H1 (cell line): ENCODE measurements around the gene PRRG1.

Experiments used
- ATF3 ChIP-seq: IDR thresholded peaks from 2 replicates; pipeline ENCODE4 v1.6.1; 2011; ENCODE audit warnings: low read depth, mild to moderate bottlenecking, low read length; ENCODE audit not compliant: insufficient read depth
- CHD1 ChIP-seq: IDR thresholded peaks from 2 replicates; pipeline ENCODE4 v1.6.1; 2012; ENCODE audit warnings: low read depth, low read length, improper control_type of control experiment
- CTCF ChIP-seq, 3 experiments: IDR thresholded peaks; 1 replicate in 2 of 3; 2 replicates in 1 of 3; pipeline versions ENCODE4 v1.5.1 to v1.6.1; 2011; ENCODE audit warnings: low read length in 3 of 3, mild to moderate bottlenecking in 3 of 3, inconsistent platforms in 2 of 3, low read depth in 1 of 3, moderate library complexity in 1 of 3; ENCODE audit not compliant: insufficient read depth in 1 of 3; ENCODE audit errors: control extremely low read depth in 1 of 3
- EP300 ChIP-seq, 2 experiments: IDR thresholded peaks; 1 replicate in 1 of 2; 2 replicates in 1 of 2; pipeline ENCODE4 v1.6.1; 2011 to 2012; ENCODE audit warnings: low read depth in 2 of 2, low read length in 2 of 2, mild to moderate bottlenecking in 2 of 2, borderline replicate concordance in 1 of 2, inconsistent platforms in 1 of 2, moderate library complexity in 1 of 2
- EZH2 ChIP-seq: fragments of 200-600 bp; sonication (generic); IDR thresholded peaks from 2 replicates; pipeline ENCODE4 v1.7.1; 2012; ENCODE audit warnings: low read depth, mild to moderate bottlenecking, moderate library complexity, low read length, inconsistent platforms; ENCODE audit not compliant: severe bottlenecking
- FOSL1 ChIP-seq: IDR thresholded peaks from 2 replicates; pipeline ENCODE4 v1.6.1; 2011; ENCODE audit warnings: mild to moderate bottlenecking, low read depth, low read length, moderate library complexity; ENCODE audit not compliant: insufficient read depth
- SAP30 ChIP-seq: fragments of 300-600 bp; sonication (generic); IDR thresholded peaks from 2 replicates; pipeline ENCODE4 v1.7.1; 2012; ENCODE audit warnings: low read length, moderate library complexity, mild to moderate bottlenecking, inconsistent platforms; ENCODE audit not compliant: insufficient read depth, insufficient replicate concordance
- SP1 ChIP-seq: IDR thresholded peaks from 2 replicates; pipeline ENCODE4 v1.6.1; 2011; ENCODE audit warnings: low read depth, low read length
- TCF12 ChIP-seq: IDR thresholded peaks from 2 replicates; pipeline ENCODE4 v1.6.1; 2011; ENCODE audit warnings: low read depth, mild to moderate bottlenecking, low read length

- TF ChIP-seq CTCF (IDR thresholded peaks at IDR 0.05; ENCODE audit: control extremely low read depth in 1 of 3, insufficient read depth in 1 of 3, low read depth in 1 of 3, low read length in 3 of 3) (no peak), TCF12 (no peak), EZH2 (no peak), EP300 (IDR thresholded peaks at IDR 0.05; ENCODE audit: borderline replicate concordance in 1 of 2, low read depth in 2 of 2, low read length in 2 of 2) (no peak), FOSL1 (no peak), ATF3 (no peak), SAP30 (no peak), SP1 (no peak), CHD1 (no peak)
Measured at GRCh38 chrX:37314531-37314930, 34.6 kb upstream of the PRRG1 start.
